GM15510 (cell line): ENCODE data around the gene PPP5C.
A peak's percentile ranks its signal among the peaks of the same experiment; 100 is the strongest.

Experiments
- POLR2A ChIP-seq: IDR thresholded peaks from 3 replicates; pipeline ENCODE4 v1.6.1; 2011; ENCODE audit warnings: borderline replicate concordance; ENCODE audit not compliant: insufficient read length; ENCODE audit errors: extremely low read depth

PPP5C gene

GRCh38 chr19:46326608-46327007 lies 20.3 kb upstream of the PPP5C start:
- TF ChIP-seq POLR2A: no peak

GRCh38 chr19:46328079-46328478 lies 18.8 kb upstream of the PPP5C start:
- no peak for TF ChIP-seq POLR2A

GRCh38 chr19:46330319-46330918 lies 16.5 kb upstream of the PPP5C start:
- TF ChIP-seq POLR2A: no peak

- TF ChIP-seq POLR2A: no peak
Measured at GRCh38 chr19:46337487-46337886, 9.4 kb upstream of the PPP5C start.

- no peak for TF ChIP-seq POLR2A
Measured at GRCh38 chr19:46339446-46339845, 7.4 kb upstream of the PPP5C start.

- TF ChIP-seq POLR2A: no peak
Measured at GRCh38 chr19:46340051-46340659, 6.7 kb upstream of the PPP5C start.

- TF ChIP-seq POLR2A: no peak
Measured at GRCh38 chr19:46341937-46342336, 5.0 kb upstream of the PPP5C start.

- no peak for TF ChIP-seq POLR2A
Measured at GRCh38 chr19:46344363-46344762, 2.5 kb upstream of the PPP5C start.

GRCh38 chr19:46345157-46345556 lies 1.7 kb upstream of the PPP5C start:
- TF ChIP-seq POLR2A: no peak

GRCh38 chr19:46347572-46347883 lies 641 bp downstream of the PPP5C start:
- no peak for TF ChIP-seq POLR2A

GRCh38 chr19:46347985-46348384 lies 1.1 kb downstream of the PPP5C start:
- TF ChIP-seq POLR2A: no peak

- no peak for TF ChIP-seq POLR2A
Measured at GRCh38 chr19:46349311-46349993, 2.6 kb downstream of the PPP5C start.

GRCh38 chr19:46350029-46350757 lies 3.3 kb downstream of the PPP5C start:
- TF ChIP-seq POLR2A: no peak

- peak; percentile 26 for TF ChIP-seq POLR2A
Measured at GRCh38 chr19:46350758-46351159, 3.9 kb downstream of the PPP5C start.

GRCh38 chr19:46351241-46352041 lies 4.6 kb downstream of the PPP5C start:
- peak; percentile 1 for TF ChIP-seq POLR2A

- no peak for TF ChIP-seq POLR2A
Measured at GRCh38 chr19:46353730-46354528, 7.0 kb downstream of the PPP5C start.
